Measurements from ENCODE around the gene CMKLR1.

Gene CMKLR1

GRCh38 chr12:108361606-108362005 is 22.5 kb upstream of the CMKLR1 start:
- DNase-seq (ENCODE audit: low read depth in 2 of 2), result no peak

GRCh38 chr12:108360487-108360886 is 21.4 kb upstream of the CMKLR1 start:
- DNase-seq (ENCODE audit: low read depth in 2 of 2), result no peak

GRCh38 chr12:108360057-108360456 is 20.9 kb upstream of the CMKLR1 start:
- DNase-seq (ENCODE audit: low read depth in 2 of 2), result no peak

GRCh38 chr12:108358580-108358965 is 19.5 kb upstream of the CMKLR1 start:
- no peak for DNase-seq (ENCODE audit: low read depth in 2 of 2)

GRCh38 chr12:108357834-108358579 is 18.9 kb upstream of the CMKLR1 start:
- DNase-seq (ENCODE audit: low read depth in 2 of 2), result no peak

GRCh38 chr12:108356835-108357806 is 18.0 kb upstream of the CMKLR1 start:
- no peak for DNase-seq (ENCODE audit: low read depth in 2 of 2)

- no peak for DNase-seq (ENCODE audit: low read depth in 2 of 2)
These were observed 16.0 kb upstream of the CMKLR1 start for GRCh38 chr12:108355069-108355468.

GRCh38 chr12:108352591-108352990 is 13.5 kb upstream of the CMKLR1 start:
- no peak for DNase-seq (ENCODE audit: low read depth in 2 of 2)

- DNase-seq (ENCODE audit: low read depth in 2 of 2), result no peak
These were observed 11.4 kb upstream of the CMKLR1 start for GRCh38 chr12:108350511-108350910.

GRCh38 chr12:108349278-108349688 is 10.2 kb upstream of the CMKLR1 start:
- no peak for DNase-seq (ENCODE audit: low read depth in 2 of 2)

- no peak for DNase-seq (ENCODE audit: low read depth in 2 of 2)
These were observed 9.7 kb upstream of the CMKLR1 start for GRCh38 chr12:108348842-108349241.

- no peak for DNase-seq (ENCODE audit: low read depth in 2 of 2)
These were observed 7.9 kb upstream of the CMKLR1 start for GRCh38 chr12:108346727-108347710.

- DNase-seq (ENCODE audit: low read depth in 2 of 2), result no peak
These were observed 6.9 kb upstream of the CMKLR1 start for GRCh38 chr12:108345716-108346633.

- DNase-seq (ENCODE audit: low read depth in 2 of 2), result no peak
These were observed 3.9 kb upstream of the CMKLR1 start for GRCh38 chr12:108342985-108343384.

GRCh38 chr12:108341854-108342847 is 3.0 kb upstream of the CMKLR1 start:
- DNase-seq (ENCODE audit: low read depth in 2 of 2), result no peak

- DNase-seq (ENCODE audit: low read depth in 2 of 2), result no peak
These were observed 2.2 kb upstream of the CMKLR1 start for GRCh38 chr12:108341356-108341755.

- no peak for DNase-seq (ENCODE audit: low read depth in 2 of 2)
These were observed 926 bp upstream of the CMKLR1 start for GRCh38 chr12:108340037-108340436.

- no peak for DNase-seq (ENCODE audit: low read depth in 2 of 2)
These were observed 1.6 kb downstream of the CMKLR1 start for GRCh38 chr12:108337235-108338223.

Data from stimulated activated CD8-positive, alpha-beta memory T cell treated with anti-CD3 and anti-CD28 coated beads, Interleukin-7, amount 100 ng/mL, for 1 hour (primary cell).